Body of pancreas (tissue), 4 donors: ENCODE results near the gene CD164.

Experiments used
- CTCF ChIP-seq, 7 experiments: fragments of 450-650 bp in 4 of 7; fragments of 200-600 bp in 3 of 7; sonication (generic) in 3 of 7; IDR thresholded peaks; one replicate each; pipeline ENCODE4 v1.5.1; 2016 to 2019; ENCODE audit warnings: antibody characterized with exemption in 7 of 7
- POLR2A ChIP-seq, 3 donors: fragments of 450-650 bp; IDR thresholded peaks; one replicate each; pipeline ENCODE4 v1.6.1; 2016; ENCODE audit warnings: antibody characterized with exemption in 3 of 3, mild to moderate bottlenecking in 2 of 3

- TF ChIP-seq POLR2A (IDR thresholded peaks at IDR 0.05) (no peak), CTCF (IDR thresholded peaks at IDR 0.05) (no peak)
These were observed 51.2 kb downstream of the CD164 start for GRCh38 chr6:109331081-109331480.
